ENCODE results near the gene BEGAIN.

BEGAIN gene

GRCh38 chr14:100604121-100604501 lies 16.9 kb upstream of the BEGAIN start:
- peak in 5 of 10 donors; percentile 2 to 55 (median 13) for DNase-seq

DNA sequence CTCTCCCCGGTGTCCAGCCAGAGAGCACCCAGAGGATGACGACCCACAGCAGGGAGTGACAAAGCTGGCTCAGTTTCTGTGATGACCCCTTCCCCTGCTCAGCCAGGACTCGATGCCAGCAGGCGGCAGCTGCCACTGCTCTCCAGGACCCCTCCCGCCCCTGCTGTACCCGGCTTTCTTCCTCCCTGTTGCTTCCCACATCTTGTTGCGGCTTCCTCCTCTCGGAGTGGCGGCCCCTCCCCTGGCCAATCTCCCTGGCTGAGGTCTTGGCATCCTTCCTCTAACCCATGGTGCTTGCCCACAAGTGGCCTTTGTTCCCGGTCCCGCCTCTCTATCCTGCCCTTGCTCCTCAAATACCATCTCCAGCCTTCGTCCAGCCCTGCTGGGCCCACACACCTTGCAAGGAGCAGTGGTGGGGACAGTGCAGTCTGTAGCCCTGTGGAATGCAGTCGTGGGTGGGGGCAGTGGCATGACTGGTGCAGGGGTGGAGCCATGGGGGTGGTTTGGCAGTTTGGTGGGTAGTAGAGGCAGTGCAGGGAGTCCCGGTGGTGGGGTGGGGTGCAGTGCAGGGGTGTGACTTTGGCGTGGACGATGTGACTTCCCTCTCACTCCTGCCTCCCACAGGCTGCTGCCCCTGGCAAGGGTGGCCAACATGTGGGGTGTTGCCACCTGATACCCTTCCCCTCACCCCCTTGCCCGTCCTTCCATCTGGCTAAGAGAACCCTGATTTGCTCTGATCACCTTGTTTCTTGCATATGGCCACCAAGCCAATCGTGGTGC lies 16.3 kb upstream of the BEGAIN start:
- intact Hi-C loops (cut with DNase I): no loop called here
- peak in 4 of 10 donors; percentile 14 to 69 (median 44) for DNase-seq

More at GRCh38 chr14:100604121-100604501, 16.9 kb upstream of the BEGAIN start:
- intact Hi-C loops (cut with DNase I): no loop called here

- DNase-seq: no peak
- intact Hi-C loops (cut with DNase I): no loop called here
Observed at GRCh38 chr14:100602621-100603230, 15.5 kb upstream of the BEGAIN start.

DNA sequence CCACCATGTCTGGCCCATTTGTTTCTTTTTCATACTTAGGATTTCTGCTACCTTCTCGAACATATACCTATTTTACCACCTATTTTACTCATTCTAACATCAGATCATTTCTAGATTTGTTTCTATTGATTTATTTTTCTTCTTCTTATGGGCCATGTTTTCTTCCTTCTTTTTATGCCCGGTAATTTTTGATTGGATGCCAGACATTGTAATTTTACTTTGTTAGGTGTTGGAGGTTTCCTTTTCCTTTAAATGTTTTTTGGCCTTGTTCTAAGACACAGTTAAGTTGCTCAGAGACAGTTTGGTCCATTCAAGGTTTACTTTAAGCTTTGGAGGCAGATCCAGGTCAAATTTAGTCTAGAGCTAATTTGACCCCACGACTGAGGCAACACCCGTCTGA lies 14.7 kb upstream of the BEGAIN start:
- no peak for DNase-seq
- intact Hi-C loops (cut with DNase I): no loop called here

DNA sequence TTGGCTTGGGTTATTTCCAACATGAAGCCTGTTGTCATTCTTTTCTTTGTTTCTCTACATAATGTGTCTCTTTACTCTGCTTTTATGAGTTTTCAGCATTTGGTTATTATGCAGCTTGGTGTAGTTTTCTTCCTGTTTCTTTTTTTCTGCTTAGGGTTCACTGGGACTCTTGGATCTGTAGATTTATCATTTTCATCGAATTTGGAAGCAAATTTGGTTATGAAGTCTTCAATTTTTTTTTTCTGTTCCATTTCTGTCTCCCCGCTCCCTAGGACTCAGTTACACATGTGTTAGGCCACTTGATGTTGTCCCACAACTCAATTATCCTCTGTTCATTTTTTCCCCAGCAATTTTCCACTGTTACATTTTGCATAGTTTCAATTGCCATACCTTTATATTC lies 13.8 kb upstream of the BEGAIN start:
- intact Hi-C loops (cut with DNase I): no loop called here
- DNase-seq: no peak

DNA sequence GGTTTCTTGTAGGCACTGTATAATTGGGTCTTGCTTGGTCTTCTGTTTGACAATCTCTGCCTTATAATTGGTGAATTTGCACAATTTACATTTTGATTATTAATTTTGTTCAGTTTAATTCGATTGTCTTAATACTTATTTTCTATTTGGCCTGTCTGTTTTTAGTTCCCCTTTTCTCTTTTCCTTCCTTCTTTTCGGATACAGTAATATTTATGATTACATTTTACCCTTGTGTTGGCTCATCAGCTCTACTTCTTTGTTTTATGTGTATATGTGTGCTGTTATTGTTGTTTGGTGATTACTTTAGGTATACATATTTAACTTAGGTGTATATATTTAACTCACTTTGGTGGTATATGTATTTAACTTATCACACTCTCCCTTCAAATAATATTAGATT lies 12.8 kb upstream of the BEGAIN start:
- no peak for DNase-seq
- intact Hi-C loops (cut with DNase I): no loop called here

- peak in 4 of 10 donors; percentile 3 to 67 (median 39) for DNase-seq
- intact Hi-C loops (cut with DNase I): no loop called here
Observed at GRCh38 chr14:100594625-100594951, 7.4 kb upstream of the BEGAIN start.

- intact Hi-C loops (cut with DNase I): no loop called here
- peak in 5 of 10 donors; percentile 3 to 60 (median 22) for DNase-seq
Observed at GRCh38 chr14:100593751-100594624, 6.8 kb upstream of the BEGAIN start.

GRCh38 chr14:100592972-100593371 lies 5.8 kb upstream of the BEGAIN start:
- intact Hi-C loops (cut with DNase I): no loop called here
- DNase-seq: peak in 4 of 10 donors; percentile 1 to 52 (median 16)

DNA sequence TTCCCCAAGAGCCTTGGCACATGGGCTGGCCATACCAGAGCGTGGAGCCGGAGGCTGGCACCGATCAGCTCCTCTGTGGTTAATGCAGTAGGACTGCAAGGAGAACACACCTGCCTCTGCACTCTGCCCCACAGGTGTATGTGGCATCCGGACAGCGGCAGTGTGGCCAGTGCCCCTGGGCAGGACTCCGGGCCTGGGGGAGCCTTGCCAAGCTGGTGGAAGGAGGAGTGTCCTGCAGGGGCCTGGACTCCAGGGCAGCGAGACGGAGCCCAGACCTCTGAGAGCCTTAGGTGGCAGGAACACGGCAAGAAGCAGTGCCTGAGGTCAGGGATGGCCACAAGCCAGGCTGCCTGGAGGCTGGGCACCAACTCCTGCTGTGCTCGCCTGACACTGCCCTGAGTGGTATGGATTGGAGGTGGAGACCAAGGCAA lies 5.3 kb upstream of the BEGAIN start:
- peak in 5 of 10 donors; percentile 3 to 77 (median 19) for DNase-seq
- intact Hi-C loops (cut with DNase I): no loop called here

- intact Hi-C loops (cut with DNase I): no loop called here
- peak in 5 of 10 donors; percentile 1 to 76 (median 8) for DNase-seq
Observed at GRCh38 chr14:100591453-100592371, 4.5 kb upstream of the BEGAIN start.

- intact Hi-C loops (cut with DNase I): no loop called here
- peak in 6 of 10 donors; percentile 3 to 61 (median 19) for DNase-seq
Observed at GRCh38 chr14:100590726-100591452, 3.7 kb upstream of the BEGAIN start.

DNA sequence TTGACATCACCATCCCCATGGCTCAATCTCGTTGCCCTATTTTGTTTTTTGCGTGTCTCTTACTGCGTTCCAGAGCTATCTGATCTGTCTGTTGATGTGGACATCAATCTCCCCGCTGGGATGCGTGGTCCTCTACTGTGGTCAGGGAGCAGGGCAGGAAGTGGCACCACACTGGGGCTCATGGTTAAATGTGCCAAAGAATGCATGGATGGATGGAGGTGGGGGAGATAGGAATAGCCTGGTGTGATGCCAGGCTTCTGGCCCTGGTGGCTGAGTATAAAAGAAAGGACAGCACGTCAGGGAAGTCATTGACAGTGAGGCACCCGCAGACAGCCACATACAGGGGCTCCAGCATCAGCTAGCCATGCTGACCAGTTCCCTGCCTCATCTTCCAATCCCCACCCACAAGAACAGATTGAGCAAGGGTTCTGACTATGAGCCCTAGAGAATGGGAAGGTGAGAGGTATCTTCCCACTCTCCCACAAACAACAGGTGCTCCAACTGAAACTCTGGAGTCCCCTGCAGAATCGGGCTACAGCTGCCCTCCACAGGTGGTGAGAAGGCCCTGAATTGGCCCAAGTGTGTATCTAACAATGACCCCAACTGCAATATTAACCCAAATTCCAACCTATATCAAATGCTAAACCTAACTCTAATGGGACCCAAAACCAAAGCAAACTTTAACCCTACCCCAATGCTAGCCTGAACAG lies 2.7 kb upstream of the BEGAIN start:
- intact Hi-C loops (cut with DNase I): no loop called here
- peak in 5 of 10 donors; percentile 4 to 63 (median 15) for DNase-seq

DNA sequence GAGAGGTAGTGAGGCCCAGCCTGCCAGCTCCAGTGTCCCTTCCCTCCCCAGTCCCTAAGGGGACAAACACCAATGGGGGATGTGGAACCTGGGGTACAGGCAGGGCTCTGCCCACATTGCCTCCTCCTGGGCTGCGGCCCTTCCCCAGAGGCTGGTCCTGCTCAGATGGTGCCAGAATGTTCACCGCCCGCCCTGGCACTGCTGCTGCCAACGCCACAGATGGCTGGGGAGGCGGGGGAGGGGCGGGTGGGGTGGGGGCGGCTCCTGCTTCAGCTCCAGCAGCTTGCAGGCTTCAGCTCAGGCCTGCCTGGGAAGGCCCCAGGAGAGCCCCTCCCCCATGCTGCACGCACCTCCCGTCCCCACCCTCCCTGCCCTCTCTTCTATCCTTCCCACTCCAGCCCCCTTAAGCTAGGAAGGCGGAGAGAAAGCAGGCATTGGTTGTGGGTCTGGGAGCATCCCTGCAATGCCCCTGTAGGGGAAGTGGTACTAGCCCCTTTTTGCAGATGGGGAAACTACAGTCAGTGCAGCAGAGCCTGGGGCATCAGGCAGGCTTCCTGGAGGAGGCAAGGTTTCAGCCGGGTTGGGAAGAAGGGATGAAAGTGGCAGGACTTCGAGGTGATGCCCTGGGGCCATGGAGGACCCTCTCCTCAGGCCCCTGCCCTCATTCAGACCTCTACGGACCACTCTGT lies 2.0 kb upstream of the BEGAIN start:
- intact Hi-C loops (cut with DNase I): no loop called here
- peak in 9 of 10 donors; percentile 6 to 87 (median 39) for DNase-seq

GRCh38 chr14:100588671-100589070 lies 1.5 kb upstream of the BEGAIN start:
- peak in 9 of 10 donors; percentile 7 to 93 (median 50) for DNase-seq
- intact Hi-C loops (cut with DNase I): no loop called here

DNA sequence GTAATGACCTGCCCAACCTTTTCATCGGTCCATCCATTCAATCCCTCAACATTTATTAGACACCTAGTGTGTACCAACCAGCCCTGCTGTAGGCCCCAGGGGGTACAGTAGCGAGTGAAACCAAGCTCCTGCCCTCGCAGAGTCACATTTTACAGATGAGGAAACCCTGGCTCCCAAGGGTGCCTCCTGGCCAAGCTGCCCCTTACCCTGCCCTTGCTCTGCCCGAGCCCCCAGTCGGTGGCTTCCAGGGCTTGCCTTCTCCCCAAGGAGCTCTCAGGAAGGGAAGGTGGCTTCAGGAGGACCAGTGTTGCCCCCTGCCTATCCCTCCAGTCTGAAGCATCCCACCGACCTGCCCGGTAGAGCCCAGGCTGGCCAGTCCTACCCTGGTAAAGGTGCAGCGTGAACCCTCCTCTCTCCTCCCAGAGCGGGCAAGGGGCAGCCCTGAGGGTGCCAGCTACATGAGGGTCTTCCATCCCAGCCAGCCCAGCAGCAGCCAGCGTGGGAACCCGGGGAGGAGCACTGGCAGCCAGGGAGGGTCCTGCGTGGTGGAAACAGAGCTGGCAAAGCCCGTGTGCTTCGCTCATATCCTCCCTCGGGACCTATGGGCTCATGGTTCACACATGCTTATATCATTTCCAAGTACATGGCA lies 670 bp upstream of the BEGAIN start:
- intact Hi-C loops (cut with DNase I): no loop called here
- peak in 8 of 10 donors; percentile 2 to 75 (median 8) for DNase-seq

GRCh38 chr14:100586403-100587085 lies 673 bp downstream of the BEGAIN start:
- DNase-seq: peak in 9 of 10 donors; percentile 12 to 91 (median 51)
- intact Hi-C loops (cut with DNase I): no loop called here
